Stimulated activated CD4-positive, alpha-beta T cell treated with anti-CD3 and anti-CD28 coated beads, Interleukin-1b, Interleukin-23, amount 100 ng/mL, for 24 hours (primary cell): ENCODE results near the gene PATZ1.
"Not testable (repeated sequence)": the region's sequence is repeated elsewhere in the genome, so short reads cannot be mapped to it uniquely, and the experiment has no call there.

Source experiments
- DNase-seq, 4 experiments: peaks; one replicate each; pipeline ENCODE4 v3.0.0-alpha.2; 2020; ENCODE audit warnings: low read depth in 4 of 4, low spot score in 1 of 4

PATZ1 gene

DNA sequence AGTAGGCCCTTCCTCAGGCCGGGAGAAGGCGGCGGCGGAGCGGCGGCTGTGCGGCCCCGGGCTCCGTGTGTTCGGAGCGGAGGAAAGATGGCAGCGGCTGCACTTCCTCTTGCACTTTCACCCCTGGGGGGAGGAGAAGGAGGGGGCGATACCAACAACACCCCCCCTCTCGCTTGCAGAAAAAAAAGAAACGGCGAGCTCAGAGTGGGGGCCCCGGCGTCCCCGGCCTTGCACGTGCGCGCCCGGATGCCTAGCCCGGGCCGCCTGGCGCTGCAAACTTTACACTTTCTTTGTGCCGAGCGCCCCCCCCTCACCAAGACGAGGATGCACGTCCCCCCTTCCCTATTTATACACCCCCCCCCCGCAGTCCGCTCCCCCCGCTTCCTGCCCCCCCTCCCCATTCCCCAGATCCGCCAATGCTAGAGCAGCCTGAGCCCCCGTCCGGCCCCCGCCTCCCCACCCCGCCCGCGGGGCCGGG lies at the start of gene PATZ1:
PATZ1 (minus strand) TSS at position 92 of the 478 bp plus-strand sequence. CDS start 744 bp downstream, outside the sequence.
- peak in 3 of 4 experiments; percentile 52 to 70 (median 66) for DNase-seq

- DNase-seq: no peak
These were observed 48.2 kb upstream of the PATZ1 start for GRCh38 chr22:31394326-31394725.

- no peak for DNase-seq
These were observed 47.7 kb upstream of the PATZ1 start for GRCh38 chr22:31393893-31394292.

GRCh38 chr22:31378651-31379050 lies 32.5 kb upstream of the PATZ1 start:
- DNase-seq: not testable (repeated sequence)

DNA sequence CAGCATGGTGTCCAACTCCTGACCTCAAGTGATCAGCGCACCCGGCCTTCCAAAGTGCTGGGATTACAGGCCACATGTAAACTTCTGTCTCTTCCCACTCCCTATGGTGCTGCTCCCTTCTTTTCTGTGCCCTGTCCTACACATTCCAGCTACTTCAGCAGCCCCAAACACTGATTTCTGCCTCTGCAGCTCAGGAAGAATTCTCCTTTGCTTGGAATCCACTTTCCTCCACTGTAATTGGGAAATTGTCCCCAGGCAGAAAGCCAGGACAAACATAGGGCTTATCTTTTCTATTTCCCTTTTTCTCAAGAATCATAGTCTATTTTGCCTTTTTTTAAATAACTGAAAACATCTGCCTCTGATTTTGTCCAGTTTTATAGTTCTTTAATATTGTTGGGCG lies 32.0 kb upstream of the PATZ1 start:
- DNase-seq: no peak

GRCh38 chr22:31377612-31378011 lies 31.5 kb upstream of the PATZ1 start:
- DNase-seq: no peak

DNA sequence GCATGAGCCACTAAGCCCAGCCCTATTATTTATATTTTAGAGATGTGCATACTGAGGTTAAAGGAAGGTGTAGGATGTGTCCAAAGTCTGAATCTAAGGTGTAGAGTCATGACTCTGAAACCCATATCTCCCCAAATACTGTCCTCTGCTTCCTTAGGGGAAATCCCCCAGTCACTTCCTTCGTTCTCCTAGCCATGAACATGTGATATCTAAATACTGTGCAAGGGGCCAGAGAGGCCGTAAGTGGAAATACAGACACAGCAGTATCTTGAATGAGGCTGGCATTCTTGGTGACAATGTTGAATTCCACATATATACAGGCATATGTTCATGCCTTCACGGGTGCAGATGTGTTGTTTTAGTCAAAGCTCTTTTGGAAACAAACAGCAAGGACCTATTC lies 21.3 kb upstream of the PATZ1 start:
- no peak for DNase-seq

DNA sequence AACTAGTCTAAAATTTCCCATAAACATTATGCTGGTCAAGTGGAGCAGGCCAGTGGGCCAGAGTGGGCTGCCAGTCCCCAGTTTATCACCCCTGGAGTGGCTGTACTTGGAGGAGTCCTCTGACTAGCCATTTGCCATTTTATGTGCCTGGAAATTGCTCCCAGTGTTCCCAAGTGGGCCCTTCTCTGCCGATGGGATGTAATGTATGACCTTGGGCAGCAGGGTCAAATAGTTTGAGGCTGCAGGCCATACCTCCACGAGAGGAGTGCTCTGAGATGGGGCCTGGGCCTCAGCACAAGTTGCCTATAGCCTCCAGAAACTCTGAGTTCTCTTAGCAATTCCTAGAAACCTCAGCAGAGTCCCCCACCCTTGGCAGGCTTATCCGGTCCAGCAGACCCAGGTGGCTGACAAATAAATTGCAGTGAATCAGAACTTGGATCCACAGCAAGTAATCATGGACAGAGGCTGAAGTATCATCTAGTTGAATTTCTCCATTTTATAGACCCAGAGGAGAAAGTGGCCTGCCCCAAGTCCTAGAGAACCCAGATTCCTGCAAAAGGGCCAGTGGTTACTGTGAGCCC lies 17.8 kb upstream of the PATZ1 start:
- DNase-seq: no peak

GRCh38 chr22:31361743-31362142 lies 15.6 kb upstream of the PATZ1 start:
- DNase-seq: no peak

DNA sequence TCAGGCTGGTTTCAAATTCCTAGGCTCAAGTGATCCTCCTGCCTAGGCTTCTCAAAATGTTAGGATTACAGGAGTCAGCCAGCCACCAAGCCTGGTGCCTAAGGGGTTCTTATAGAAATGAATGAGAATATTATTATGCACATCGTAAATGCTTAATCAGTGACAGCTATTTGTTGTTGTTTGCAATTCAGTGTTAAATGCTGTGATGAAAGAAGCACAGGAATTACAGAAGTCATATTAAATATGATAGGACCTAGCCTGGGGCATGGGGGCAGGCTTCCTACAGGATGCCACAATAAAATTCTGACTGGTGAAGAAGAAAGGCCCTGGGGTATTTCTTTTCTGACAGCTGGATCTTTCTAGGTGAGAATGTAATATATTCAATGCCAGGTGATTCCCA lies 13.9 kb upstream of the PATZ1 start:
- DNase-seq: no peak

DNA sequence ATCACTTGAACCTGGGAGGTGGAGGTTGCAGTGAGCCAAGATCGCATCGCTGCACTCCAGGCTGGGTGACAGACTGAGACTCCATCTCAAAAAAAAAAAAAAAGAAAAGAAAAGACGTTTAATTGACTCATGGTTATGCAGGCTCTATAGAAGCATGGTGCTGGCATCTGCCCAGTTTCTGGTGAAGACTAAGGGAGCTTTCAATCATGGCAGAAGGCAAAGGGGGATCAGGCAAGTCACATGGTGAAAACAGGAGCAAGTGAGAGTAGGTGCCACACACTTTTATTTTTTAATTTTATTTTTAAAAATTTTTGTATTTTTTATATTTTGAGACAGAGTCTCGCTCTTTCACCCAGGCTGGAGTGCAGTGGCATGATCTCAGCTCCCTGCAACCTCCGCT lies 8.4 kb upstream of the PATZ1 start:
- DNase-seq: no peak

GRCh38 chr22:31350410-31350863 lies 4.3 kb upstream of the PATZ1 start:
- DNase-seq: no peak

DNA sequence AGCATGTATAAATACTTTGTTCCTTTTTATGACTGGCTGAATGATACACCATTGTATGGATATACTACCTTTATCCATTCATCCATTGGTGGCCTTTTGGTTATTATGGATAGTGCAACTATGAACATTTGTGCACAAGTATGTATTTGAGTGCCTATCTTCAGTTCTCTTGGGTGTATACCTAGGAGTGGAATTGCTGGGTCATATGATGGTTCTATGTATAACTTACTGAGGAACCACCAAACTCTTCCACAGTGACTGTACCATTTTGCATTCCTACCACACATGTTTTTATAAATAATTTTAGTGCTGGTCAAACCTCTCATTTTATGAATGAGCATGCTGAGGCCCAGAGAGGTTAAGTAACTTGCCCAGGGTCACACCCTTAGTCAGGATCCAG lies 3.8 kb upstream of the PATZ1 start:
- no peak for DNase-seq

DNA sequence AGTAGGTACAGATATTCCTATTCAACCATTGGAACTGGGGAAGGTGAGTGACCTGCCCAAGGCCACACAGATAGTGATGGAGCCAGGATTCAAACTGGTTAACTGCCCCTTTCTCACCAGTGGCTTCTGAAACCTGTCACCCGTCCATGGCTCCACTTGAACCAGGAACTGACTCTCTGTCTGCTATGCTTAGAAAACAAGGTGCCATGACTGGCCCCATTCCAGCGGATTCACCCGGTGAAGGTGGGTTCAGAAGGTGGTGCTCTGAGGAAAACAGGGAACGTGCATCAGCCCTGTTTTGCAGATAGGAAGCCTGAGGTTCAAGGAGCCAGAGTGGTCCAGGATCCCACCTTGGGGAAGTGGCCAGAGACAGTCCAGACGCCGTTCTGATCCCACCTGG lies 2.6 kb upstream of the PATZ1 start:
- no peak for DNase-seq

GRCh38 chr22:31348009-31348337 lies 1.8 kb upstream of the PATZ1 start:
- not testable (repeated sequence) for DNase-seq

DNA sequence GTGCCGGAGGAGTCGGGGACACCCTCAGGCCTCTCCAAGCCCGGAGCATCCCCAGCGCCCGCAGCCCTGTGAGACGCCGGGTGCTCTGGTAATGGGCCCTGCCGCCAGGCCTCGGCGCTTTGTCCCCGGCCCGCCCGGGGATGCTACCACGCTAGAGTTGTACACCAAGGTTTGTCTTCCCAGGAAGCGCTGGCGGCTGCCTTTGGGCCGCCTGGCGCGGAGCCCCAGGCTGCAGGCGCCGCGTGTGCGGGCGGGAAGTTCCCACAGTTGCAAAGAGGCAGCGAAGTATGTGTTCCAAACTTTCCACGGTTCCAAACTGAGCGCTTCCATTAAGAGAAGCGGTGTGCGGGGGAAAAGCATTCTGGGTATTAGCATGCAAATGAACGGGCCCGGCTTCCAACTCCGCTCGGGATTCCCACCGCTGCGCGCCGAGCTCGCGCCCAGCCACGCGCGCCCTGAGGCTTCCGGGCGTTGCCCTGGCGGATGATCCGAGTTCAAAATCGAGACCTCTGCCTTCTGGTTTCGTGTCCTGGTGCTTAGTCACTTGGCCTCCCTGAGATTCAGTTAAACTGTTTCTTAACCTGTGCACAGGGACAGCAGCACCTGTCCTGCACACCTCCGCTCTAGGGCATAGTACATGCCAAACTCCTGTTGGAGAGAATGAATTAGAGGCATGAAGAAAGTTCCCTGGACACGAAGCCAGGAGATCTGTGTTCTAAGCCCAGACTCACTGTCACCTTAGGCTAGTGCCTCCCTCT lies 1.3 kb upstream of the PATZ1 start:
- peak in 3 of 4 experiments; percentile 33 to 62 (median 61) for DNase-seq

- peak in 3 of 4 experiments; percentile 15 to 50 (median 45) for DNase-seq
These were observed 646 bp upstream of the PATZ1 start for GRCh38 chr22:31346733-31347250.

DNA sequence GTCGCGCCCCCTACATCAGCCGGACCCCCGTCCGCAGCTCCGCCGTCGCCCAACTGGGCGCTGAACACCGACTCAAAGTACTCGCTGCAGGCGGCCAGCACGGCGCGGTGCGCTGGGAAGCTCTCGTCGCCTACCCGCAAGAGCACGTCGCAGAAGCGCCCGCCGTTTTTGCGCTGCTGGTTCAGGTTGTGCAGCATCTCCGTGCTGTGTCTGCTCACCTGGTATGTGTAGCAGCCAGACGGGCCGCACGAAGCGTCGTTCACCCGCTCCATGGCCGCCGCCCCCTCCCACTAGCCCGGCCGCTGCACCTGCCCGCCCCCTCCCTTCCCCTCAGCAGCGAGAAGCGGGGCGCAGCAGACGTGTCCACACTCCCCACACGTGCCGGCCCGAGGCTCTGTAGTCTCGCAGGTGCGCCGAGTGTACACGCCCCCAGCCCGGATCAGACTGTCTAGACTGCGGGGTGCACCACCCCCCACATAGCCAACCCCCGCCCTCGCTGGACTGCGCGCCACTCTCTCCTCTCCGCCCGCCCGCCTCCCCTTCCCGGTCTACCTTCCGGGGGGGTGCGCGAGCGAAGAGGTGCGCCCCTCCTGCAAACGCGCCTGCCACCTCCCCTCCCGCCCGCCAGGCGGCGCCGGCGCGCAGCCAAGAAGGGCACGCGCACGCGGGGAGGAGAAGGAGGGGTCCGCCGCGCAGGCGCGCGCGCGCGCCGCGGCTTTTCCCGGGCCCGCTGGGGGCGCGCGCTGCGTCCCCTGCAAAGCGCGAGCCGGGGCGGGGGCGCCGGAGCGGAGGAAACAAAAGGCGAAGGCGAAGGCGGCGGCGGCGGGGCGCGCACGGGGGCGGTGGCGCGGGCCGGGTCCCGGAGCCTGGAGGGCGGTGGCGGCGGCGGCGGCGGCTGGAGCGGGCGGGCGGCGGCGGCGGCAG lies 553 bp downstream of the PATZ1 start:
- DNase-seq: peak; percentile 67 to 82 (median 74)

DNA sequence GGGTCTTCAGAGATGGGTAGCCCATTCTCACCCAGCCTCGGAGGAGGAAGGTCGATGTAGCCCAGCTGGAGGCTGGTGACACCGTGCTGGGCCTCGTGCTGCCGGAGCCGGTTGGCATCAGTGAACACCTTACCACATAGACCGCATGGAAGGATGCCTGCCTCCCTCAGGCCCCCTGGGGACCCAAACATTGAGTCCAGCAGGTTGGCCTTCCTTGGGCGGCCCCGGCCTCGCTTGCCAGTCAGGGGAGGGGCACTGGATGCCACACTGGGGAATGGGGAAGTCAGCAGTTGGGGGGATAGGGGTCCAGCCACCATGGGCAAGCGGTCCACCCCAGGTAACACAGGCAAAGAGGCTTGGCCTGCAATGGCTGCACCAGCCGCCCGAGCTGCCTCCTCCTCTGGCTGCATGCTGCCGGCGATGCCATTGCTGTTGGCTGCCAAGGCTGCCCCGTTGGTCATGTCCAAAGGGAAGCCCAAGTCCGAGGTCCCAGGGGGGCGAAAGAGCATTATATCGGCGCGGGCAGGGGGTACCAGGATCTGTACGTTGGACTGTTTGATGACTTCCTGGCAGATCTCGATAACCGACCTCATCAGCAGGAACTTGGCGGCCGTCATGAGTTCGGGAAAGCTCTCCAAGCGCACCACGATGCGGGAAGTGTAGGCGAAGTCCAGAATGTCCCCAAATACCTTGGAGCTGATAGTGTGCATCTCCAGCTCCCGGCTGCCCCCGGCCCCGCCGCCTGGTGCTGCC lies 1.4 kb downstream of the PATZ1 start:
- DNase-seq: no peak

DNA sequence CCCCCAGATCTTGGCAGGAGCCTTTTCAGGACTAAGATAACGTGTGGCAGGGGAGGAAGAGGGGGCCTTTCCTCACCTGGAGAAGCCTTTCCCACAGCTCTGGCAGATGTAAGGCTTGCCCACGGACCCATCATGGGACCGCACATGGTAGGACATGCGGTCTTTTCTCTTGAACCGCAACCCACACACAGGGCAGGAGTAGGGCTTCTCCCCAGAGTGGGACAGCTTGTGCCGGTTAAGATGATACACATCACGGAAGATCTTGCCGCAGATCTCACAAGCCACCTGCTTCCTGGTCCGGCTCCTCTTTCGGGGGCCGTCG lies 1.9 kb downstream of the PATZ1 start:
- no peak for DNase-seq
